Left kidney (tissue), 2 donors: ENCODE data around the gene CTRB1. TPM values are rescaled to one million over a fixed set of nuclear protein-coding genes. Genes with fewer than 3 reads are reported as not detected.

Source experiments
- DNase-seq: peaks from one replicate; pipeline ENCODE4 v3.0.0-alpha.2; 2013
- polyA plus RNA-seq: library from polyadenylated mRNA; unstranded; fragments of 120-200 nt; gene quantifications from one replicate; pipeline ENCODE4 v1.2.1, GENCODE V29; 2013; ENCODE audit not compliant: insufficient read length

Gene CTRB1
- polyA plus RNA-seq, 1 donor, result 0.18 TPM

DNA sequence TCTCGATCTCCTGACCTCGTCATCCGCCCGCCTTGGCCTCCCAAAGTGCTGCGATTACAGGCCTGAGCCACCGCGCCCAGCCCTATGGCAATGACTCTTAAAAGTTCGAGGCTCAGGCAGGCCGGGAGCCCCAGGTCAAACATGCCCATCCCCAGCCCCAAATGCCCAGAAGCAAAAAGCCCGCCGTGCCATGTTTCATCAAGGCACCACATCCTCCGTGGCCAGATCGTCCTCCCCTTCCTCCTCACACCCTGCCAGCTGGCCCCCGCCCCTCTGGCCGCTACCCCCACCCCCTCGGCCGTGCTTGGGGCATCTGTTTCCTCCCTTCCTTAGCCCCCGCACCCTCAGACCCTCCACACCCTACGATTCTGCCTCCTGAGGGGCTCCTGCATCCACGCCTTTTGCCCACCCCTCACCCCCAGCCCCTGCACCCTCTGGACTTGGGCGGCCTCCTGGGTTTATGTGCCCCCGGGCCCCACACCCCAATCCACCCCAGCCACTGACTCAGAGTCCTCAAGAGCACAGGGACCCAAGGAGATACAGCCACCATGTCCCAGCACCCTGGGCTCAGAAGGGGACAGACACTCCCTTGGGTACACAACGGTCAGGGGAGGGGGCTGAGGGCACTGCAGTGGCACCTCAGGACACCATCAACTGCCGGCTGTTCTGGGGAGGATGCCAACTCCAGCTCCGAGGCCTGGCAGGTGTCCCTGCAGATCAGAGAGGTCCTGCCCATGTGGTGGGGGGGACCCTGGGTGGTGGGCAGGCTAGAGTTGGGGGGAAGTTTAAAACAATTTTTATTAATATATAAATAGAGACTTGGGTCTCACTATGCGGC, 7.1 kb downstream of the CTRB1 start:
- no peak for DNase-seq

GRCh38 chr16:75226550-75227360, 8.0 kb downstream of the CTRB1 start:
- no peak for DNase-seq

- no peak for DNase-seq
These were observed 8.8 kb downstream of the CTRB1 start for GRCh38 chr16:75227361-75228142.

DNA sequence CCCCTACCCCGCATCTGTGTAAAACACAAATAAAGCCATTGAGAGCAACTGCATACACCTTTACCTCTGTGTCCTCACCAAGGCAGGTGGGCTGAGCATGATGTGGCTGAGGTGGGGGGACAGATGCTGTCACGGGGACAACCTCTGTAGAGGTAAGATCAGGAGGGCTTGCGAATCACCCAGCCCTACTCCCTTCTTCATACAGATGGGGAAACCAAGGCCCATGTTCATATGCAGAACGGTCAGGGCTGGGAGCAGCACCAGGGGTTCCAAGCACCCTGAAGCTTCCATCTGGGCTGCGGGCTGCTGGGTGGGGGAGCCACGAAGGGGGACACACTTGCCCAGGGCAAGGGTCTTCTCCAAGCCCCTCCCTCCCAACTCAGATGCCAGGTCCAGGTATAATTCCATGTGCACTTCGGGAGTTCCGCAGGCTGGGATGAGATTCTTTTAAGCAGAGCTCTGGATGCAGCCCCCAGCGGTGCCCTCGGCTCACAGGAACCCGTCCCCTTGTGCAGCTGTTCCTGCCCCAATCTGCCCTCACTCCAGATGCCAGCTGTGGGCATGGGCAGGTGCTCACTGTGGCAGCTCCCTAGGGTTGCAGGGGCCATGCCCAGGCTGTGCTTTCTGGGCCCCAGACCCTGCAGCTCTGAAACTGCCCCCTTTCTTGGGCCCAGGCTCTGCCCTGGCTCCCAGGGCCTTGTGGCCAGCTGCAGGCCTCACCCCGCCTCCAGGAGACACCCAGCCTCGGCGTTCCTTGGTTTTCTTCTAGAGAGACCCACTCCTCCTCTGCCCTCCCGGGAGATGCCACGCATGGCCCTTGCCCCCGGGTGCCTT, 9.6 kb downstream of the CTRB1 start:
- no peak for DNase-seq

GRCh38 chr16:75229172-75230031, 10.6 kb downstream of the CTRB1 start:
- DNase-seq, result no peak

DNA sequence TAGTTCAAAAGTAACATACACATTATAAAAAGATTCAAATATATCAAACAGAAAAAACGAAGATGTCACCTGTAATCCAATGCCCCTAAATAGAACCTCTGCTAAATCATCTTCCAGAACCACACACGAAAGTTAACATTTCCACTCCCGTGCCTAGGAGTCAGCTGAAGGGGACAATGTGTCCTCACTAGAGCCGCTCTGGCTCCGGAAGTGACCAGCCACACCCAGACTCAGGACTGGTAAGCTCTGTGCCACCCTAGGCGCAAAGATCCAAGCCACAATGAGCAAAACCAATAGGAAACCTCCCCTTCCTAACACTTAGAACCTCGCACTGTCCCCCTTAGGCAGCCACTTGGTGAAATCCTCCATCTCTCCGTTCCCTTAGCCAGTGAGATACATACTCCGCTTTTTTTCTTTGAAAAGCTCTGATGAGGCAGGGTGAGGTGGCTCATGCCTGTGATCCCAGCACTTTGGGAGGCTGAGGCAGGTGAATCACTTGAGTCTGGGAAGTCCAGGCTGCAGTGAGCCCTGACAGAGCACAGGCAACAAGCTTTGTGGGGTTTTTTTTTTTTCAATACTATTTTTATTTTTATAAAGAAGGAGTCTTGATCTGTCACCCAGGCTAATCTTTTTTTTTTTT, 11.8 kb downstream of the CTRB1 start:
- no peak for DNase-seq

- DNase-seq, result no peak
These were observed 12.8 kb downstream of the CTRB1 start for GRCh38 chr16:75231570-75231969.

DNA sequence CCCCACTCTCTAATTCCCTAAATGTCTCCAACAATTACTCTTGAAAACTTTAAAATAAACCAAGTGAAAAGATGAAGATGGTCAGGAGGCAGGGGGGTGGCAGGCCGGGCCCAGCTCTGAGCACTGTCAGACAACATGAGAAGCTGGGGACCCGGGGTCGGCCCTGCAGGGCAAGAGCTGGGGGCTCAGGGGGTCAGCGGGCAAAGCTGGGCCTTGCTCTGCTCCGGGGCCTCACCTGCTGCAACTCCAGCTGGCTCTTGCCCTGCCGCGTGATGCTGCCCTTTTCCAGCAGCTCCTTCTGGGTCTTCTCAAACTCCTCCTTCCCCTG, 14.8 kb downstream of the CTRB1 start:
- DNase-seq, result no peak

- no peak for DNase-seq
These were observed 16.3 kb downstream of the CTRB1 start for GRCh38 chr16:75234856-75235696.

DNA sequence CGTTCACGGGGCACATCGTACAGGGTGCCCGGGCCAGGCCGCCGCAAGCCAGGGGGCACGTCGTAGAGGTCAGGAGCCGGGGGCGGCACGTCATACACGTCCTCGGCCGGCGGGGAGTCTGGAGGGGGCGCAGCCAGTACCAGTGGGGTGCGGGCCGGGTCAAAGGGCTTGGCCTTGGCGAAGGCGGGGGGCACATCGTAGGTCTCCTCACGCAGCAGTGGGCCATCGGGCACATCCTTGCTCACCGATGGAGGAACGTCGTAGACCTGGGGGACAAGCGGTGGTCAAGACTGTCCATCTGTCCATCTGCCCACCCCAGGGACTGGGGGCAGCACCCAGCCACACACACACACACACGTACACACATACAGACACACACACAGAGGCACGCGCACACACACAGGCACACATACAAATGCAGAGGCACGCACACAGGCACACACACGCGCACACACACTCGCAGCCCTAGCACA, 17.0 kb downstream of the CTRB1 start:
- no peak for DNase-seq

DNA sequence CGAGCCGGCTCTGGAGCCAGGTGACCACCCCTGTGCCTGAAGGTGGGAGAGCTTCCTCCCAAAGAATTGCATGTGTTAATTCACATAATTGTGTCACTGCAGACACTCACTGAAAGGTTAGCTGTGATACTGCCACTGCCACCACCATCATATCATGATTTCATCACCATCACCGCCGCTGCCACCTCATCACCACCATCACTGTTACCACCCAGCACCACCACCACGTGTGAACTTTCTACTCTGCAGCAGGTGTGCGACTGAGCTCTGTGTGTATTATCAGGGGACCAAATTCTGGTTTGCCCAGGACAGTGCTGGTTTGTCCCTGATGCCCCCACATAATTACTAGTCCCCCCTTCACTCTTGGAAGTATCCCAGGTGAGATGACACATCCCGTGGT, 17.4 kb downstream of the CTRB1 start:
- no peak for DNase-seq

DNA sequence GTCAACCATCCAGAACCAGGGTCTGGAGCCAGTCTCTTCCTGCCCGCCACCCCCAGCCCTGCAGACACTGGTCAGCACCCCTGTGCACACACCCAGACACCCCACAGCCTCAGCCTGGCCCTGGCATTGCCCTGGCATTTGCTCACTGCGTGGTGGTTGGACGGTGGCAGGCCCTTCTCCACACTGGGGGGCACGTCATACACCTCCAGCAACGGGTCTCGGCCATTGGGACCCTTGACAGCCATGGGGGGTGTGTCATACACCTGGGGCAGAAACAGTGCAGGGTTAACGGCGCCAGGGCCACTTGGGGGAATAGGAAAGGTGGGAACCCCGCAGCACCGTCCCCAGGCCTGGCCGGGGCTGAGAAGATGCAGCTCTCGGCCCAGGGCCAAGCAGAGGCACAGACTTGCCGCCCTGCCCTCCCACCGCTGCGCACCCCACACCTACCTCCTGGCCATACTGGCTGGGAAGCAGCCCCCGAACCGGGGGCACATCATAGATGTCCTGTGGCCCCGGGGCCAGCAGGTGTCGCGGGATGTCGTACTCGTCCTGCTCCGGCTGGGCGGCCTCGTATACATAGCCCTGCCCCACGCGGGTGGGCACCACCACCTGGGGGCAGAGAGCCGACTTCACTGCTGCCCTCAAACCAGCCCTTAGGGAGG, 18.1 kb downstream of the CTRB1 start:
- DNase-seq, result no peak

DNA sequence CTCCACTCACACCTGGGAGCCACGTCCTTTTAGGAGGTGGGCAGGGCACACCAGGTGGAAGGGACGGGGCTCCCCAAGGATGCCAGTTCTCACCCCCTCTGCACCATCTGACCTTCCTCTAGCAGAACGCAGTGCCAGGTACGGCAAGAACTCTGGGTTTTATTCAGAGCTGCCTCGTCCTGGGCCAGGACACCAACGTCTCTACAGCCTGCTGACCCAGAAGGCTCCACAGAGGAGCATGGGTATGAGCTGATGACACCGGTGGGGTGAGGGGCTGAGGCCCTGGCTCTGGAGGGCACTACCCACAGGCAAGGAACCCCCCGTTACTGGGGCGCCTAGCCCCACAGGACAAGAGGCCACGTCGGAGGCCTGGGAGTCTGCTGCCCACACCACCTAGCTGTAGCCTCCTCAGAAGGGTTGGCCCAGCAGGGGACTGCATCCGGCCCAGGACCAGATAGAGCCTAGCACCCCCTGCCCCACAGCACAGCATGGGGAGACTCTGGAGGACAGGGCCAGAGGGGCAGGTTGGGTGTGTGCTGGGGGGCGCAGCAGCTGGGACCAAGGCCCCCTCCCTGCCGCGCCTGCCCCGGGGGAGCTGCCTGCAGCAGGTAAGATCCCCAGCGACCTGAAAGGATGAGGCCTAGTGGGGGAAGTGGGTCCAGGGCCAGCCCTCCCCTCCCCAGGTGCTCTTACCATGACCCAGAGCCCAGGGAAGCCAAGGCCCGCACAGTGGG, 18.8 kb downstream of the CTRB1 start:
- DNase-seq, result no peak

DNA sequence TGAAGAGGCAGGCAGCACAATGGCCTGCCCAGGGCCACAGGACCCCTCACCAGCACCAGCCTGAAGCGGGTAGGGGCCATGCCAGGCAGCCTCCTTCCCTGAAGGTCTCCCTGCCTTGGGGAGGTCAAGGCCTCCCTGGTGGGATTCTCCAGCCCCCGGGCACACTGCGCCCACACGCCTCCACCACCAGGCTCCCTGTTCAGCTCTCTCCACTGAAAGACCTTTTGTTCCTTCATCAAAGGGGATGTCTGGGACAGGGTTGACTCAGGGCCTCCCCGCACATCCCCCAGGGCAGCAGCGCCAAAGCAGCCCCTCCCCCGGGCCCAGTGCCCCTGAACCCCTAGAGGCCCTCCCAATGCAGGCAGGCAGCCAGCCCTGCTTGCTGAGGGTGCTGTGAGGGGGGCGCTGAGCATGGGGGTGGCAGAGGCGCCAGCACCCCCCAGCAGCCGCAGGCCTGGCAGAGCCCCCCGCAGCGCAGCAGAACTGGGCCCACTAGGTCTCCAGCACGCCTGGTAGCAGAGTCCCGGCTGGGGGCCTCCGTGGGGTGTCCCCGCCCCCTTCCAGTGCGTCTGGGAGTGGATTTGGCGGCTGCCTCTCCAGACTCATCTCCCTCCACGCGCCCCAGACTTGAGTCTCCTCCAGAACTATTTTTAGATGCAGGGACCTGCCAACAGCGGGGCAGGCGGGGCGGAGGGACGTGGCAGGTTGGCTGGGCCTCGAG, 19.5 kb downstream of the CTRB1 start:
- no peak for DNase-seq

DNA sequence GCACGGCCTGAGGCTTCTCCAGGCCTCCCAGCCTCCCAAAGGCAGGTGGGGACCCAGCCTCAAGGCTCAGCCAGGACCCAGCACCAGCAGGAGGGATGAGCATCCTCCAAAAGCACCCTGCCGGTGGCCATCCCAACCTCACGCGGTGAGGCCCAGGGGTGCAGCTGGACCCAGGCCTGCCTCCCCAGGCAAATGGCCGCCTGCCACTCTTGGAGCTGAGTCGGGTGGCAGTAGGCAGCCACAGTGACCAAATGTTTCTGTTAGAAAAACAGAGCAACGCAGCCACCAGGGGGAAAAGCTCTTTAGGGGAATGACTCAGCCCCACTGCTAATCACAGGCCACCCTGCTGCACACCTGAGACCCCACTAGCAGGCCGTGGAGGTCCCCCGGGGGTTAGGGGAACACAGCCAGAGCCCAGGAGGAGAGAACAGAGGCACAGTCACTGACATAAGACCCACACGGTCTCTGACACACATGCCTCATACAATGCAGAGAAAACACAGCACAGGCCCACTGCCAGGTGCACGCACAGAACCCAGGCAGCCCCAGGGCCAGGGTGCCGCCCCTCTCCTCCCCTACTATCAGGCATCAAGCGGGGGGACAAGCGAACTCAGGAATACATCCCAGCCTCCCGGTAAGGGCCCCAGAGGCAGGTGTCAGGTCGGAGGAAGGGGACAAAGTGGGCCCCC, 20.2 kb downstream of the CTRB1 start:
- no peak for DNase-seq

DNA sequence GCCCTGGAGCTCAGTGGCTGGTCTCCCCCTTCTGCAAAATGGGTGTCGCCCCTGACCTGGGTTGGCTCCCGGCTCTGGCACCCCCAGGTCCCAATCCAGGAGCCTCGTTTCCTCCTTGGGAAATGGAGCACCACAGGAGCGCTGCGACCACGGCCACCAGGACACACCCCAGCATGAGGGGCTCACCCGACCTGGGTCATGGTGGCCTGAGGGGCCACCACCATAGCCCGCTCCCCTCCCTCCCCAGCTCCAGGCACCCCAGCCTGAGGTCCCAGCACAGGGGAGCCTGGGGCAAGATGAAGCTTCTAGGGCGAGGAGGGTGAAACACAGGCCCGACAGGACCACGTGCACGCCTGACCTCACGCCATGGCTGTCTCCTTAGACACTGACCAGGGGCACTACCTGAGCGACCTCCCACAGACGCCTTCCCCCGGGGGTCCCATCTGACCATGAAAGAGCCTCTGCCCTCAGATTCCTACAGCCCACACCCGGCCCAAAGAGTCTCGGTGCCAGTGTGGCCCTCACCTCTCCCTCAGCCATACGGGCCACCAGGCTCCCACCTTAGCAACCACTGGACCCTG, 20.8 kb downstream of the CTRB1 start:
- DNase-seq, result no peak
